ENCODE data around the gene CTNS.

DNA sequence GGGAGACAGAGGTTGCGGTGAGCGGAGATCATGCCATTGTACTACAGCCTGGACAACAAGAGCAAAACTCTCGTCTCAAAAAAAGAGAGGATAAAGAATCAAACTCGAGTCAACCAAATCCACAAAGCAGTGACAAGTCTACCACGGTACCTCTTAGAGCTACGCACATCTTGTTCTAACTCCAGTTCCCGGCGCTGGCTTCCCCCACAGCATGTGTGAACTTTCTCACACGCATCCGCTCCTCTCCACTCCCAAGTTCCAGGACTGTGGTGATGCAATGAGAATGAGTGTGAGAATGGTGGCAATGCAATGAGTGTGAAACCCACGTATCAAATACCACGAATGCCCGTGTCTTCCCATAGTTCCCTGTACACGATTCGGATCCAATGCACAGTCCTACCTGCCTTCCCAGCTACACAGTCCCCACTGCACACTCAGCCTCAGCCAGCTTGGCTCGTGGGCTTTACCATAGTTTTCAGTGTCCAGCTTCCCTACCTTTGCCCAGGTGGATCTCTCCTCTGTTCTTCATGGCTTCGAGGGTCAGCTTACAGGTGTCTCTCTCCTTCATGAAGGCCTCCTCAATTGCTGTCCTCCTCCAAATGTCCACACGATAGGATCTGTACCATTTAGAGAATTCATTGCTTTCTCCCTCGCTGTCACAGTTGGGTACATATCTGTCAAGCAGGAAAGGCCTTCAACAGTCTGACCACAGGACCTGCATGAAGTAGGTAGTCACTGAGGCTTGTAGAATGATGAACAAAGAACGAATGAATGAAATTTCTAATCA is 68.6 kb downstream of the CTNS start:
- TF ChIP-seq, protein P1, sequence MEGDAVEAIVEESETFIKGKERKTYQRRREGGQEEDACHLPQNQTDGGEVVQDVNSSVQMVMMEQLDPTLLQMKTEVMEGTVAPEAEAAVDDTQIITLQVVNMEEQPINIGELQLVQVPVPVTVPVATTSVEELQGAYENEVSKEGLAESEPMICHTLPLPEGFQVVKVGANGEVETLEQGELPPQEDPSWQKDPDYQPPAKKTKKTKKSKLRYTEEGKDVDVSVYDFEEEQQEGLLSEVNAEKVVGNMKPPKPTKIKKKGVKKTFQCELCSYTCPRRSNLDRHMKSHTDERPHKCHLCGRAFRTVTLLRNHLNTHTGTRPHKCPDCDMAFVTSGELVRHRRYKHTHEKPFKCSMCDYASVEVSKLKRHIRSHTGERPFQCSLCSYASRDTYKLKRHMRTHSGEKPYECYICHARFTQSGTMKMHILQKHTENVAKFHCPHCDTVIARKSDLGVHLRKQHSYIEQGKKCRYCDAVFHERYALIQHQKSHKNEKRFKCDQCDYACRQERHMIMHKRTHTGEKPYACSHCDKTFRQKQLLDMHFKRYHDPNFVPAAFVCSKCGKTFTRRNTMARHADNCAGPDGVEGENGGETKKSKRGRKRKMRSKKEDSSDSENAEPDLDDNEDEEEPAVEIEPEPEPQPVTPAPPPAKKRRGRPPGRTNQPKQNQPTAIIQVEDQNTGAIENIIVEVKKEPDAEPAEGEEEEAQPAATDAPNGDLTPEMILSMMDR (IDR thresholded peaks at IDR 0.05) = no peak
- TF ChIP-seq EP300 (IDR thresholded peaks at IDR 0.05) = no peak
